Panc1 (cell line): Measurements from ENCODE around the gene ARRDC5. TPM values are rescaled to one million over a fixed set of nuclear protein-coding genes. Genes with fewer than 3 reads are reported as not detected.
"Not testable (repeated sequence)": the region's sequence is repeated elsewhere in the genome, so short reads cannot be mapped to it uniquely, and the experiment has no call there.

Source experiments
- ATAC-seq: fragments of 200-7000 bp; cut with Tn5 transposase; 2 replicates; pipeline ENCODE4 v1.9.1; 2020; ENCODE audit warnings: mild to moderate bottlenecking, moderate library complexity
- BruUV-seq: library from RNA; stranded (reverse); fragments of 400-500 nt; replicated peaks from 2 replicates; lab custom pipeline; 2021; lab: Mats Ljungman, UMichigan
- CTCF ChIA-PET: fragments of 300-600 bp; sonication (Branson Sonifier 250); formaldehyde crosslinking; loops from one replicate; lab custom pipeline; 2022; ENCODE audit warnings: antibody characterized with exemption; lab: Charles Lee
- POLR2A ChIA-PET: fragments of 300-600 bp; sonication (Branson Sonifier 250); formaldehyde crosslinking; loops from one replicate; lab custom pipeline; 2022; ENCODE audit warnings: antibody characterized with exemption; lab: Charles Lee
- DNase-seq: peaks from one replicate; pipeline ENCODE4 v3.0.0-alpha.2; 2010; ENCODE audit warnings: low read depth, low spot score
- H3K27ac ChIP-seq: 2 replicates; pipeline ENCODE4 v1.5.1; 2011; ENCODE audit warnings: mild to moderate bottlenecking, low read length, inconsistent platforms
- H3K27me3 ChIP-seq: fragments of 200-500 bp; sonication (Bioruptor generic); 2 replicates; pipeline ENCODE4 v1.6.0; 2014; ENCODE audit warnings: low read length, inconsistent platforms; ENCODE audit not compliant: control insufficient read depth, insufficient read depth
- H3K36me3 ChIP-seq: fragments of 200-500 bp; sonication (Bioruptor generic); 2 replicates; pipeline ENCODE4 v1.5.1; 2014; ENCODE audit warnings: inconsistent platforms, mild to moderate bottlenecking, low read length, moderate library complexity; ENCODE audit not compliant: control insufficient read depth, insufficient read depth
- H3K4me1 ChIP-seq: 2 replicates; pipeline ENCODE4 v1.5.1; 2011; ENCODE audit warnings: inconsistent platforms, mild to moderate bottlenecking, low read length, moderate library complexity; ENCODE audit not compliant: control insufficient read depth, insufficient read depth
- H3K4me3 ChIP-seq, 2 experiments: 2 replicates each; pipeline ENCODE4 v1.5.1; 2011 to 2012; ENCODE audit warnings: low read depth in 2 of 2, low read length in 2 of 2, mild to moderate bottlenecking in 2 of 2, inconsistent platforms in 1 of 2, moderate library complexity in 1 of 2
- H3K9me3 ChIP-seq: fragments of 200-500 bp; sonication (Bioruptor generic); 2 replicates; pipeline ENCODE4 v1.5.1; 2014; ENCODE audit warnings: low read depth, mild to moderate bottlenecking, inconsistent platforms, low read length, moderate library complexity; ENCODE audit not compliant: control insufficient read depth, insufficient read depth
- CTCF ChIP-seq: fragments of 450-650 bp; IDR thresholded peaks from 2 replicates; pipeline ENCODE4 v1.5.1; 2017; ENCODE audit warnings: mild to moderate bottlenecking
- POLR2AphosphoS5 ChIP-seq: IDR thresholded peaks from 2 replicates; pipeline ENCODE4 v1.6.1; 2012; ENCODE audit warnings: mild to moderate bottlenecking, low read depth, low read length, moderate library complexity
- SIN3A ChIP-seq: IDR thresholded peaks from 2 replicates; pipeline ENCODE4 v1.6.1; 2012; ENCODE audit warnings: low read depth, mild to moderate bottlenecking, low read length, moderate library complexity, borderline replicate concordance; ENCODE audit not compliant: insufficient read depth
- TCF7L2 ChIP-seq: IDR thresholded peaks from 2 replicates; pipeline ENCODE4 v1.6.1; 2011; ENCODE audit warnings: mild to moderate bottlenecking, low read depth, low read length, inconsistent platforms
- in situ Hi-C: cut with HindIII; loops from 2 replicates; pipeline ENCODE4 v1.10.0; 2016; ENCODE audit warnings: low sequenced_read_pairs, low pct_unique_long_range_greater_than_20kb
- intact Hi-C: fragments of 100-400 bp; cut with micrococcal nuclease; formaldehyde crosslinking; loops from one replicate; pipeline ENCODE4 v1.10.0; 2022; ENCODE audit not compliant: unreplicated experiment
- total RNA-seq: library from RNA; stranded (reverse); gene quantifications from one replicate; pipeline ENCODE4 v1.2.1, GENCODE V29; 2021; ENCODE audit not compliant: unreplicated experiment
- TF ChIP-seq, protein P1 (sequence below), 2 experiments: IDR thresholded peaks; 2 replicates each; pipeline ENCODE4 v1.6.1; 2011 to 2012; ENCODE audit warnings: low read depth in 2 of 2, control low read depth in 1 of 2, low read length in 1 of 2, mild to moderate bottlenecking in 1 of 2, moderate library complexity in 1 of 2; ENCODE audit not compliant: insufficient read depth in 1 of 2

Gene ARRDC5
- total RNA-seq, 1 experiment from 2014 or later, result not detected

DNA sequence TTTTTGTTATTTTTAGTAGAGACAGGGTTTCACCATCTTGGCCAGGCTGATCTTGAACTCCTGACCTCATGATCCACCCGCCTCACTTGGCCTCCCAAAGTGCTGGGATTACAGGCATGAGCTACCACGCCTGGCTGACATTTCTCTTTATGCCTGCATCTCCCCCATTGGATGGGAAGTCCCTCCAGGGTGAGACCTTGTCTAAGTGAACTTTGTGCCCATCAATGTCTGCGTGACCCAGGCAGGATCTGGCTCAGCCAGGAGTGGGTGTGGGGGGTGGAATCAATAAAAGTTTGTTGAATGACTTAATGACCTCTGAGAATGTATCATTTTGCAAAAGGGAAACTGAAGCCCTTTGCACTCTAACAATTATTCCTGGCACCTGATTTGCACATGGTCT, 1.8 kb upstream of the ARRDC5 start:
- POLR2A ChIA-PET, result no interaction called here
- in situ Hi-C loops (no loop called here), intact Hi-C loops (no loop called here)
- ATAC-seq (no peak), DNase-seq (no peak)
- H3K27me3 ChIP-seq, result no peaks in the 10 kb centered on the region
- no peak overlapping the region for H3K4me3 ChIP-seq
- TF ChIP-seq, protein P1, sequence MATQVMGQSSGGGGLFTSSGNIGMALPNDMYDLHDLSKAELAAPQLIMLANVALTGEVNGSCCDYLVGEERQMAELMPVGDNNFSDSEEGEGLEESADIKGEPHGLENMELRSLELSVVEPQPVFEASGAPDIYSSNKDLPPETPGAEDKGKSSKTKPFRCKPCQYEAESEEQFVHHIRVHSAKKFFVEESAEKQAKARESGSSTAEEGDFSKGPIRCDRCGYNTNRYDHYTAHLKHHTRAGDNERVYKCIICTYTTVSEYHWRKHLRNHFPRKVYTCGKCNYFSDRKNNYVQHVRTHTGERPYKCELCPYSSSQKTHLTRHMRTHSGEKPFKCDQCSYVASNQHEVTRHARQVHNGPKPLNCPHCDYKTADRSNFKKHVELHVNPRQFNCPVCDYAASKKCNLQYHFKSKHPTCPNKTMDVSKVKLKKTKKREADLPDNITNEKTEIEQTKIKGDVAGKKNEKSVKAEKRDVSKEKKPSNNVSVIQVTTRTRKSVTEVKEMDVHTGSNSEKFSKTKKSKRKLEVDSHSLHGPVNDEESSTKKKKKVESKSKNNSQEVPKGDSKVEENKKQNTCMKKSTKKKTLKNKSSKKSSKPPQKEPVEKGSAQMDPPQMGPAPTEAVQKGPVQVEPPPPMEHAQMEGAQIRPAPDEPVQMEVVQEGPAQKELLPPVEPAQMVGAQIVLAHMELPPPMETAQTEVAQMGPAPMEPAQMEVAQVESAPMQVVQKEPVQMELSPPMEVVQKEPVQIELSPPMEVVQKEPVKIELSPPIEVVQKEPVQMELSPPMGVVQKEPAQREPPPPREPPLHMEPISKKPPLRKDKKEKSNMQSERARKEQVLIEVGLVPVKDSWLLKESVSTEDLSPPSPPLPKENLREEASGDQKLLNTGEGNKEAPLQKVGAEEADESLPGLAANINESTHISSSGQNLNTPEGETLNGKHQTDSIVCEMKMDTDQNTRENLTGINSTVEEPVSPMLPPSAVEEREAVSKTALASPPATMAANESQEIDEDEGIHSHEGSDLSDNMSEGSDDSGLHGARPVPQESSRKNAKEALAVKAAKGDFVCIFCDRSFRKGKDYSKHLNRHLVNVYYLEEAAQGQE (IDR thresholded peaks at IDR 0.05; ENCODE audit: insufficient read depth in 1 of 2, low read depth in 2 of 2, low read length in 1 of 2), result no peak
- TF ChIP-seq CTCF (no peak), POLR2AphosphoS5 (no peak), TCF7L2 (no peak), SIN3A (no peak)
- no peaks in the 10 kb centered on the region; the same call in 1 of the 2 replicates for H3K4me1 ChIP-seq
- H3K9me3 ChIP-seq, result no peaks in the 10 kb centered on the region
- BruUV-seq, result no TSS peak
- H3K27ac ChIP-seq, result no peak overlapping the region
- no peaks in the 10 kb centered on the region for H3K36me3 ChIP-seq
- CTCF ChIA-PET, result no interaction called here

DNA sequence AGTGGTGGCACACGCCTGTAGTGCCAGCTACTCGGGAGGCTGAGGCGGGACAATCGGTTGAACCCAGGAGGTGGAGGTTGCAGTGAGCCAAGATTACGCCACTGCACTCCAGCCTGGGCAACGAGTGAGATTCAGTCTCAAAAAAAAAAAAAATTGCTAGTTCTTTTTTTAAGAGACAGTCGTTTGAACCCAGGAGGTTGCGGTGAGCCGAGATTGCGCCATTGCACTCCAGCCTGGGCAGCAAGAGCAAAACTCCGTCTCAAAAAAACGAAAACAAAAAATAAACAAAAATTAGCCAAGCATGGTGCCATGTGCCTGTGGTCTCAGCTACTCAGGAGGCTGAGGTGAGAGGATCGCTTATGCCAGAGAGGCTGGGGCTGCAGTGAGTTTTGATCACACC, 1.8 kb downstream of the ARRDC5 start:
- POLR2A ChIA-PET, result interaction anchor here (0.7 kb wide), 1 partner anchor 21 kb away, joined by 4 read pairs; no protein-coding TSS in a partner anchor
- BruUV-seq, H3K9me3 ChIP-seq, H3K27me3 ChIP-seq, intact Hi-C loops, H3K4me1 ChIP-seq, H3K27ac ChIP-seq, ATAC-seq, in situ Hi-C loops, H3K4me3 ChIP-seq, H3K36me3 ChIP-seq, CTCF ChIA-PET, DNase-seq: not testable (repeated sequence)

GRCh38 chr19:4897146-4897545, 5.5 kb downstream of the ARRDC5 start:
- in situ Hi-C loops (no loop called here), intact Hi-C loops (no loop called here)
- no peak for ATAC-seq
- Histone ChIP-seq H3K36me3 (no peaks in the 10 kb centered on the region), H3K4me1 (peaks cover 4% of the 10 kb centered on the region), H3K27me3 (no peaks in the 10 kb centered on the region), H3K9me3 (no peaks in the 10 kb centered on the region), H3K27ac (no peak overlapping the region), H3K4me3 (no peak overlapping the region)
- POLR2A ChIA-PET, result no interaction called here
- CTCF ChIA-PET, result no interaction called here
- no peak for DNase-seq
- TF ChIP-seq POLR2AphosphoS5 (no peak), CTCF (no peak), SIN3A (no peak), TCF7L2 (no peak)
- TF ChIP-seq, protein P1 (IDR thresholded peaks at IDR 0.05; ENCODE audit: insufficient read depth in 1 of 2, low read depth in 2 of 2, low read length in 1 of 2), result no peak
- BruUV-seq, result no TSS peak
